Lower leg skin (tissue), 4 donors: ENCODE results near the gene TCERG1L. TPM values are rescaled to one million over a fixed set of nuclear protein-coding genes. Genes with fewer than 3 reads are reported as not detected.
A peak's percentile ranks its signal among the peaks of the same experiment; 100 is the strongest.

Source experiments
- DNase-seq, 2 donors: peaks; one replicate each; pipeline ENCODE4 v3.0.0-alpha.2; 2019; ENCODE audit warnings: low spot score in 2 of 2
- H3K4me3 ChIP-seq: fragments of 200-600 bp; sonication (generic); 2 replicates; pipeline ENCODE4 v1.5.1; 2017; ENCODE audit warnings: mild to moderate bottlenecking, low read depth; ENCODE audit not compliant: poor library complexity, severe bottlenecking
- CTCF ChIP-seq, 3 donors: fragments of 450-650 bp; IDR thresholded peaks; one replicate each; pipeline ENCODE4 v1.5.1; 2016; ENCODE audit warnings: antibody characterized with exemption in 3 of 3, mild to moderate bottlenecking in 3 of 3, moderate library complexity in 2 of 3
- POLR2A ChIP-seq, 2 donors: fragments of 450-650 bp; IDR thresholded peaks; one replicate each; pipeline ENCODE4 v1.6.1; 2016 to 2017; ENCODE audit warnings: antibody characterized with exemption in 2 of 2, mild to moderate bottlenecking in 1 of 2, moderate library complexity in 1 of 2
- WGBS, 2 donors: methylation state at CpG; one replicate each; pipeline ENCODE4 v1.1.5; 2018; 5-methylcytosine and 5-hydroxymethylcytosine counted together
- intact Hi-C: fragments of 100-400 bp; cut with DNase I; formaldehyde crosslinking; loops from one replicate; pipeline ENCODE4 v1.15.0; 2023; ENCODE audit warnings: low total_unique reads
- total RNA-seq, 4 donors: library from RNA; depleted of rRNA; stranded (reverse); fragments of >200 nt; gene quantifications; one replicate each; pipeline ENCODE4 v1.1.0, GENCODE V29; 2016

TCERG1L gene
- total RNA-seq, 4 donors from 2014 or later: 0.57 to 1.1 (median 0.90) TPM

GRCh38 chr10:131354380-131354779 lies 42.9 kb upstream of the TCERG1L start:
- no peak overlapping the region for H3K4me3 ChIP-seq
- no peak for DNase-seq
- TF ChIP-seq POLR2A (IDR thresholded peaks at IDR 0.05) (no peak), CTCF (IDR thresholded peaks at IDR 0.05) (no peak)
- 59% methylated on average over 9 of the region's 9 CpGs for WGBS, 2 donors
- intact Hi-C loops: no loop called here

- DNase-seq: no peak
- intact Hi-C loops: no loop called here
- H3K4me3 ChIP-seq: no peak overlapping the region
- TF ChIP-seq CTCF (IDR thresholded peaks at IDR 0.05): no peak
- no peak for TF ChIP-seq POLR2A (IDR thresholded peaks at IDR 0.05)
- WGBS, 2 donors: 93 to 97% methylated on average over 7 of the region's 7 CpGs
These were observed 41.3 kb upstream of the TCERG1L start for GRCh38 chr10:131352765-131353290.

GRCh38 chr10:131350660-131351059 lies 39.1 kb upstream of the TCERG1L start:
- DNase-seq: no peak
- no peak overlapping the region for H3K4me3 ChIP-seq
- intact Hi-C loops: no loop called here
- 52 to 60% methylated on average over 10 of the region's 10 CpGs for WGBS, 2 donors
- TF ChIP-seq CTCF (IDR thresholded peaks at IDR 0.05) (no peak), POLR2A (IDR thresholded peaks at IDR 0.05) (no peak)

GRCh38 chr10:131350245-131350644 lies 38.7 kb upstream of the TCERG1L start:
- intact Hi-C loops: no loop called here
- no peak for DNase-seq
- 41 to 48% methylated on average over 5 of the region's 5 CpGs for WGBS, 2 donors
- TF ChIP-seq CTCF (IDR thresholded peaks at IDR 0.05) (no peak), POLR2A (IDR thresholded peaks at IDR 0.05) (no peak)
- H3K4me3 ChIP-seq: no peak overlapping the region

- H3K4me3 ChIP-seq: no peak overlapping the region
- intact Hi-C loops: no loop called here
- WGBS, 2 donors: 61 to 62% methylated on average over 4 to 5 of the region's 5 CpGs
- TF ChIP-seq POLR2A (IDR thresholded peaks at IDR 0.05) (no peak), CTCF (IDR thresholded peaks at IDR 0.05) (no peak)
- DNase-seq: no peak
These were observed 34.9 kb upstream of the TCERG1L start for GRCh38 chr10:131346456-131346855.

- no peak overlapping the region for H3K4me3 ChIP-seq
- 81 to 85% methylated on average over 11 of the region's 11 CpGs for WGBS, 2 donors
- intact Hi-C loops: no loop called here
- TF ChIP-seq POLR2A (IDR thresholded peaks at IDR 0.05): no peak
- no peak for TF ChIP-seq CTCF (IDR thresholded peaks at IDR 0.05)
- peak in 1 of 2 donors; percentile 75 for DNase-seq
These were observed 34.2 kb upstream of the TCERG1L start for GRCh38 chr10:131345691-131346090.
